ENCODE measurements around the gene SPRN. TPM values are rescaled to one million over a fixed set of nuclear protein-coding genes. Genes with fewer than 3 reads are reported as not detected.

The SPRN gene
- total RNA-seq, 4 donors from 2014 or later = 0.34 to 0.71 TPM; not detected in 2

- Histone ChIP-seq H3K9me3 (no peaks in the 10 kb centered on the region), H3K4me3 (no peak overlapping the region), H3K27ac (replicated peaks in 1 of 4) (no peak overlapping the region), H3K36me3 (peaks cover 0 to 29% (median 10%) of the 10 kb centered on the region in 4 donors), H3K27me3 (no peaks in the 10 kb centered on the region), H3K4me1 (no peaks in the 10 kb centered on the region)
- intact Hi-C loops (cut with DNase I) = no loop called here
- no peak for TF ChIP-seq POLR2A (IDR thresholded peaks at IDR 0.05; ENCODE audit: low read depth)
- TF ChIP-seq CTCF (IDR thresholded peaks at IDR 0.05) = no peak
- no peak for TF ChIP-seq EP300 (IDR thresholded peaks at IDR 0.05)
- no peak for TF ChIP-seq POLR2AphosphoS5 (IDR thresholded peaks at IDR 0.05)
- WGBS = 85% methylated on average over 16 of the region's 17 CpGs
- peak; percentile 68 for DNase-seq (ENCODE audit: extremely low spot score)
These were observed 43.0 kb upstream of the SPRN start for GRCh38 chr10:133467286-133467911.

- Histone ChIP-seq H3K27me3 (no peaks in the 10 kb centered on the region), H3K4me3 (no peak overlapping the region), H3K9me3 (no peaks in the 10 kb centered on the region), H3K27ac (replicated peaks in 1 of 4) (no peak overlapping the region), H3K4me1 (no peaks in the 10 kb centered on the region), H3K36me3 (peaks cover 0 to 31% (median 10%) of the 10 kb centered on the region in 4 donors)
- DNase-seq (ENCODE audit: extremely low spot score) = peak; percentile 68
- WGBS = 97% methylated on average over 5 of the region's 7 CpGs
- TF ChIP-seq POLR2AphosphoS5 (IDR thresholded peaks at IDR 0.05) (no peak), POLR2A (IDR thresholded peaks at IDR 0.05; ENCODE audit: low read depth) (no peak), CTCF (IDR thresholded peaks at IDR 0.05) (no peak), EP300 (IDR thresholded peaks at IDR 0.05) (no peak)
- intact Hi-C loops (cut with DNase I) = no loop called here
These were observed 42.4 kb upstream of the SPRN start for GRCh38 chr10:133466683-133467275.

- intact Hi-C loops (cut with DNase I) = no loop called here
- no peak for TF ChIP-seq POLR2AphosphoS5 (IDR thresholded peaks at IDR 0.05)
- TF ChIP-seq EP300 (IDR thresholded peaks at IDR 0.05) = no peak
- no peak for TF ChIP-seq CTCF (IDR thresholded peaks at IDR 0.05)
- TF ChIP-seq POLR2A (IDR thresholded peaks at IDR 0.05; ENCODE audit: low read depth) = no peak
- no peaks in the 10 kb centered on the region for H3K9me3 ChIP-seq
- H3K36me3 ChIP-seq = peaks cover 0 to 35% (median 10%) of the 10 kb centered on the region in 4 donors
- no peak overlapping the region for H3K27ac ChIP-seq (replicated peaks in 1 of 4)
- no peaks in the 10 kb centered on the region for H3K4me1 ChIP-seq
- H3K4me3 ChIP-seq = no peak overlapping the region
- peak; percentile 80 for DNase-seq (ENCODE audit: extremely low spot score)
- no peaks in the 10 kb centered on the region for H3K27me3 ChIP-seq
- WGBS = 91% methylated on average over 7 of the region's 7 CpGs
These were observed 41.6 kb upstream of the SPRN start for GRCh38 chr10:133465950-133466474.

GRCh38 chr10:133465191-133465949 is 40.9 kb upstream of the SPRN start:
- WGBS = 18% methylated on average over 33 of the region's 55 CpGs
- peaks cover 0 to 35% (median 10%) of the 10 kb centered on the region in 4 donors for H3K36me3 ChIP-seq
- intact Hi-C loops (cut with DNase I) = no loop called here
- no peaks in the 10 kb centered on the region for H3K27me3 ChIP-seq
- no peaks in the 10 kb centered on the region for H3K4me1 ChIP-seq
- TF ChIP-seq POLR2A (IDR thresholded peaks at IDR 0.05; ENCODE audit: low read depth) (no peak), EP300 (IDR thresholded peaks at IDR 0.05) (no peak), CTCF (IDR thresholded peaks at IDR 0.05) (no peak), POLR2AphosphoS5 (IDR thresholded peaks at IDR 0.05) (no peak)
- H3K9me3 ChIP-seq = no peaks in the 10 kb centered on the region
- H3K4me3 ChIP-seq = no peak overlapping the region
- no peak overlapping the region for H3K27ac ChIP-seq (replicated peaks in 1 of 4)
- DNase-seq (ENCODE audit: extremely low spot score) = peak; percentile 57
